Osteoblast (primary cell): ENCODE results near the gene FASN. TPM values are rescaled to one million over a fixed set of nuclear protein-coding genes. Genes with fewer than 3 reads are reported as not detected.
A peak's percentile ranks its signal among the peaks of the same experiment; 100 is the strongest.

Experiments
- DNase-seq: peaks from one replicate; pipeline ENCODE4 v3.0.0; 2011; ENCODE audit warnings: low spot score, mixed read lengths; ENCODE audit not compliant: insufficient read length; ENCODE audit errors: missing footprints
- H2AFZ ChIP-seq: 2 replicates; pipeline ENCODE4 v1.6.0; 2011; ENCODE audit warnings: mild to moderate bottlenecking, low read length
- H3K27ac ChIP-seq: 2 replicates; pipeline ENCODE4 v1.5.1; 2011; ENCODE audit warnings: mild to moderate bottlenecking, low read depth, low read length, moderate library complexity
- H3K27me3 ChIP-seq: 2 replicates; pipeline ENCODE4 v1.6.0; 2012; ENCODE audit warnings: mild to moderate bottlenecking, control low read depth, inconsistent platforms, low read length, moderate library complexity; ENCODE audit not compliant: insufficient read depth
- H3K36me3 ChIP-seq: 2 replicates; pipeline ENCODE4 v1.5.1; 2011; ENCODE audit warnings: mild to moderate bottlenecking, low read length, control low read depth, moderate library complexity; ENCODE audit not compliant: insufficient read depth
- H3K4me1 ChIP-seq: 2 replicates; pipeline ENCODE4 v1.5.1; 2011; ENCODE audit warnings: mild to moderate bottlenecking, low read length, control low read depth, moderate library complexity; ENCODE audit not compliant: insufficient read depth
- H3K4me2 ChIP-seq: 2 replicates; pipeline ENCODE4 v1.6.0; 2011; ENCODE audit warnings: mild to moderate bottlenecking, low read length; ENCODE audit not compliant: insufficient read depth
- H3K4me3 ChIP-seq: fragments of 200-600 bp; sonication (generic); 3 replicates; pipeline ENCODE4 v1.5.1; 2012; ENCODE audit warnings: mild to moderate bottlenecking, low read length, inconsistent platforms; ENCODE audit not compliant: insufficient read depth
- H3K79me2 ChIP-seq: 2 replicates; pipeline ENCODE4 v1.6.0; 2012; ENCODE audit warnings: mild to moderate bottlenecking, low read length, control low read depth, inconsistent platforms; ENCODE audit not compliant: insufficient read depth
- H3K9me3 ChIP-seq: 2 replicates; pipeline ENCODE4 v1.5.1; 2011; ENCODE audit warnings: low read depth, low read length, control low read depth
- H4K20me1 ChIP-seq: 2 replicates; pipeline ENCODE4 v1.6.0; 2012; ENCODE audit warnings: mild to moderate bottlenecking, low read length, control low read depth; ENCODE audit not compliant: insufficient read depth
- CTCF ChIP-seq: IDR thresholded peaks from 2 replicates; pipeline ENCODE4 v1.5.1; 2011; ENCODE audit warnings: mild to moderate bottlenecking, low read depth, low read length, moderate library complexity; ENCODE audit errors: extremely low read depth
- total RNA-seq: library from RNA; depleted of rRNA; stranded (reverse); fragments of >200 nt; gene quantifications from 2 replicates; pipeline ENCODE4 v1.2.3, GENCODE V29; 2012

FASN gene
- total RNA-seq, 1 donor, result 142 TPM

- H3K4me2 ChIP-seq, result no peak overlapping the region
- H3K4me3 ChIP-seq, result no peak overlapping the region
- peaks cover 54% of the 10 kb centered on the region for H3K36me3 ChIP-seq
- H4K20me1 ChIP-seq, result peaks cover 4% of the 10 kb centered on the region
- no peaks in the 10 kb centered on the region for H3K9me3 ChIP-seq
- no peak for TF ChIP-seq CTCF
- no peaks in the 10 kb centered on the region for H3K27me3 ChIP-seq
- peak; percentile 89 for DNase-seq
- H3K27ac ChIP-seq, result no peak overlapping the region
- no peaks in the 10 kb centered on the region for H3K4me1 ChIP-seq
- peaks cover 9% of the 10 kb centered on the region for H3K79me2 ChIP-seq
- no peak overlapping the region for H2AFZ ChIP-seq
Observed at GRCh38 chr17:82088838-82089722, 9.0 kb downstream of the FASN start.

- Histone ChIP-seq H2AFZ (no peak overlapping the region), H4K20me1 (peaks cover 1% of the 10 kb centered on the region), H3K4me2 (no peak overlapping the region), H3K27me3 (no peaks in the 10 kb centered on the region), H3K79me2 (peaks cover 2% of the 10 kb centered on the region), H3K36me3 (peaks cover 50% of the 10 kb centered on the region), H3K4me1 (no peaks in the 10 kb centered on the region), H3K27ac (no peak overlapping the region), H3K4me3 (no peak overlapping the region), H3K9me3 (no peaks in the 10 kb centered on the region)
- peak; percentile 90 for DNase-seq
- TF ChIP-seq CTCF, result no peak
Observed at GRCh38 chr17:82087961-82088837, 9.8 kb downstream of the FASN start.

GRCh38 chr17:82086941-82087906, 10.8 kb downstream of the FASN start:
- Histone ChIP-seq H3K27ac (no peak overlapping the region), H3K9me3 (no peaks in the 10 kb centered on the region), H3K4me1 (no peaks in the 10 kb centered on the region), H2AFZ (no peak overlapping the region), H3K27me3 (no peaks in the 10 kb centered on the region), H3K4me2 (no peak overlapping the region), H3K79me2 (no peaks in the 10 kb centered on the region), H4K20me1 (no peaks in the 10 kb centered on the region), H3K36me3 (peaks cover 55% of the 10 kb centered on the region), H3K4me3 (no peak overlapping the region)
- TF ChIP-seq CTCF, result no peak
- DNase-seq, result peak; percentile 92
